Right ventricle myocardium inferior (tissue), 1 donor: ENCODE results near the gene EBF4. TPM values are rescaled to one million over a fixed set of nuclear protein-coding genes. Genes with fewer than 3 reads are reported as not detected.
A peak's percentile ranks its signal among the peaks of the same experiment; 100 is the strongest.
"Not testable (repeated sequence)": the region's sequence is repeated elsewhere in the genome, so short reads cannot be mapped to it uniquely, and the experiment has no call there.

Source experiments
- ATAC-seq: fragments of 200-7000 bp; cut with Tn5 transposase; one replicate; pipeline ENCODE4 v1.9.1; 2020; ENCODE audit warnings: mild to moderate bottlenecking, moderate library complexity
- DNase-seq: peaks from one replicate; pipeline ENCODE4 v3.0.0; 2021; ENCODE audit errors: missing footprints
- intact Hi-C: fragments of 100-400 bp; cut with DNase I; formaldehyde crosslinking; loops from one replicate; pipeline ENCODE4 v1.11.0; 2022
- total RNA-seq: library from RNA; stranded (reverse); fragmentation: NEBNext Ultra II Directional; extraction: Animal tissue kit (Norgen Biotek cat#: 25700); gene quantifications from one replicate; pipeline ENCODE4 v1.2.1, GENCODE V29; 2021
- donor health status: DM: no; HTN: yes; CAD: no; lungs with severe emphysema.

EBF4 gene
- total RNA-seq, 1 donor from 2014 or later: 4.7 TPM

- intact Hi-C loops: loop anchor here (1.0 kb wide), 1 partner anchor 12 kb away; the partner anchor contains the start of gene NOP56
- DNase-seq: peak; percentile 96
- peak; percentile 97 for ATAC-seq
Measured at GRCh38 chr20:2663887-2664719, 28.5 kb upstream of the EBF4 start, which contains the start of gene IDH3B. IDH3B (minus strand) TSS chr20:2664216; CDS start chr20:2664188, 28 bp downstream.

GRCh38 chr20:2671977-2672376 is 20.6 kb upstream of the EBF4 start:
- no peak for DNase-seq
- intact Hi-C loops: no loop called here
- ATAC-seq: no peak

- no peak for DNase-seq
- ATAC-seq: no peak
- intact Hi-C loops: no loop called here
Measured at GRCh38 chr20:2672446-2672845, 20.1 kb upstream of the EBF4 start.

GRCh38 chr20:2673453-2673852 is 19.1 kb upstream of the EBF4 start:
- intact Hi-C loops: no loop called here
- no peak for ATAC-seq
- no peak for DNase-seq

DNA sequence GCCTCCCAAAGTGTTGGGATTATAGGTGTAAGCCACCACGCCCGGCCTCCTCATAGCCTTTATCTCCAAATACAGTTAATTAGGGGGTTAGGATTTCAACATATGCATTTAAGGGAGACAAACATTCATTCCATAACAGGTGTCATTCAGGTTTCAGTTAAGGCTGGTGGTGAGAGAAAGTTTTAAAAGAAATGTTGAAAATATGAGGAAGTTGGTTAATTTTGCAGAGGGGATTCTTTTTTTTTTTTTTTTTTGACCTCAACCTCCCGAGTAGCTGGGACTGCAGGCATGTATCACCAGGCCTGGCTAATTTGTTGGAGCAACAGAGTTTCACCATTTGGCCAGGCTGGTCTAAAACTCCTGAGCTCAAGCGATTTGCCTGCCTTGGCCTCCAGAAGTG is 12.5 kb upstream of the EBF4 start:
- no peak for ATAC-seq
- no peak for DNase-seq
- intact Hi-C loops: no loop called here

DNA sequence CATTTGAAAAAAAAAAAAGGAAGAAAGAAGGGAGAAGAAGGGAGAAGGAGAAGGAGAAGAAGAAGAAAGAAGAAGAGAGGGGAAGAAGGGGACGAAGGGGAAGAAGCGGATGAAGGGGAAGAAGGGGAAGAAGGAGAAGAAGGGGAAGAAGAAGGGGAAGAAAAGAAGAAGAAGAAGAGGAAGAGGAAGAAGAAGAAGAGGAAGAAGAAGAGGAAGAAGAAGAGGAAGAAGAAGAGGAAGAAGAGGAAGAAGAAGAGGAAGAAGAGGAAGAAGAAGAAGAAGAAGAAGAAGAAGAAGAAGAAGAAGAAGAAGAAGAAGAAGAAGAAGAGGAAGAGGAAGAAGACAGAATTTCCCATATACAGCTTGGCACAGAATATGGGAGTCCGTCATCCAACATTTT is 10.5 kb upstream of the EBF4 start:
- intact Hi-C loops, ATAC-seq, DNase-seq: not testable (repeated sequence)

- DNase-seq, intact Hi-C loops, ATAC-seq: not testable (repeated sequence)
Measured at GRCh38 chr20:2684817-2685216, 7.8 kb upstream of the EBF4 start.

DNA sequence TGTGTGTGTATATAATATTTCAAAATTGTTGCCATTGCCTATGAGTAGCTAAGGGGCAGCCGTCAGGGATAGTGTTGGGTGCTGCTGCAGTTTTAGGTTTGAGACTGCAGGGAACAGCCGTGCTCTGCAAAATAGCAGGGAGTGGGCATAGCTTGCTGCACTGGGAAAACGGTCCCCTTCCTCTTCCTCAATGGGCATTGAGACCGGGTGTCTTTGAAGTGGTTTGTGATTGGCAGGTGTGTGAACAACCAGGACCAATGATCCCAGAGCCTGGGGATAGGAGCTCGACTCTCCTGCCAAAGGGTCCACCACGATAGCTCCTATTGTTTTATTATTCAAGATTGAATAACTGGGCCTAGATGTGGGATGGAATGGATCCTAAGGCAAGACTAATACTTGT is 5.1 kb upstream of the EBF4 start:
- ATAC-seq: no peak
- DNase-seq: no peak
- intact Hi-C loops: no loop called here

- intact Hi-C loops: no loop called here
- ATAC-seq: no peak
Measured at GRCh38 chr20:2688041-2688591, 4.5 kb upstream of the EBF4 start.

GRCh38 chr20:2690213-2690612 is 2.4 kb upstream of the EBF4 start:
- intact Hi-C loops: loop anchor here (5.0 kb wide), 1 partner anchor 52 kb away; no protein-coding TSS in a partner anchor
- DNase-seq (no peak), ATAC-seq (no peak)

More at GRCh38 chr20:2688041-2688591, 4.5 kb upstream of the EBF4 start:
- no peak for DNase-seq

DNA sequence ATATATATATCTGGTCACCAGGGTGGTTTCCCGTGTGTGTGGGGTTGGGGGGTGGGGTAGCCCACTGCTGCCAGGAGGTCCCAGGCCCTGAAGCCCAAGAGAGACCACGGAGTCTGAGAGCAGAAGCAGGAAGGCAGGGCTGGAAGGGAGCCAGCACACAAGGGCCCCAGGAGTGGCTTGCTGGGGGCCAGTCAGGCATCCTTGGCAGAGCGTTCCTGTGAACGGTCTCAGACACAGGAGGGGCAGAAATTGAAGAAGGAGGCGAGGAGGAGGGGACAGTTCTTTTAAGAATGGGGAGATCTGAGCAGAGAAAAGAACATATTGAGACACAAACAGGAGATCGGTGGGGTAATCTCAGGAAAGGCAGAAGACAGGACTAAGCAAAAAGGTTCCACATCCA is 1.9 kb upstream of the EBF4 start:
- ATAC-seq (no peak), DNase-seq (no peak)
- intact Hi-C loops: loop anchor here (5.0 kb wide), 1 partner anchor 52 kb away; no protein-coding TSS in a partner anchor

DNA sequence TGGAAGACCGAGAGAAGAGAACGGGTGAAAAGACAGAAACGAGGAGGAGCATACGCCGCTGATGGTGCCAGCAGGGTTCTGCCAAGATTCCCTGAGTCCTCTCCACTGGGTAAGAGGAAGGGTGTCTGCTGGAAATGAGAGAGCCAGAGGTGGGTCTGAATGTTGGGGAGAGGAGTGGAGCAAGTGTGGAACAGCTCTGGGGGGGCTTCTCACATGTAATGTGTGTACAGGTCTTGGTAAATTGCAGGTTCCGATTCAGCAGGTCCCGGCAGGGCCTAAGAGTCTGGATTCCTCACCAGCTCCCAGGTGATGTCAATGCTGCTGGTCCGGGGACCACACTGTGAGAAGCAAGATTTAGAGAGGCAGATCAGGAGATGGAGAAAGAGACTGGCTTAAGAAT is 1.5 kb upstream of the EBF4 start:
- intact Hi-C loops: loop anchor here (5.0 kb wide), 1 partner anchor 51 kb away; no protein-coding TSS in a partner anchor
- no peak for ATAC-seq
- no peak for DNase-seq

GRCh38 chr20:2691663-2692035 is 931 bp upstream of the EBF4 start:
- intact Hi-C loops: loop anchor here (5.0 kb wide), 1 partner anchor 51 kb away; no protein-coding TSS in a partner anchor
- no peak for ATAC-seq
- no peak for DNase-seq

GRCh38 chr20:2692886-2693285 is 306 bp downstream of the EBF4 start:
- ATAC-seq: no peak
- intact Hi-C loops: loop anchor here (5.0 kb wide), 1 partner anchor 49 kb away; no protein-coding TSS in a partner anchor
- no peak for DNase-seq

GRCh38 chr20:2693286-2694007 is 867 bp downstream of the EBF4 start:
- peak; percentile 59 for ATAC-seq
- intact Hi-C loops: loop anchor here (5.0 kb wide), 1 partner anchor 49 kb away; no protein-coding TSS in a partner anchor
- no peak for DNase-seq

DNA sequence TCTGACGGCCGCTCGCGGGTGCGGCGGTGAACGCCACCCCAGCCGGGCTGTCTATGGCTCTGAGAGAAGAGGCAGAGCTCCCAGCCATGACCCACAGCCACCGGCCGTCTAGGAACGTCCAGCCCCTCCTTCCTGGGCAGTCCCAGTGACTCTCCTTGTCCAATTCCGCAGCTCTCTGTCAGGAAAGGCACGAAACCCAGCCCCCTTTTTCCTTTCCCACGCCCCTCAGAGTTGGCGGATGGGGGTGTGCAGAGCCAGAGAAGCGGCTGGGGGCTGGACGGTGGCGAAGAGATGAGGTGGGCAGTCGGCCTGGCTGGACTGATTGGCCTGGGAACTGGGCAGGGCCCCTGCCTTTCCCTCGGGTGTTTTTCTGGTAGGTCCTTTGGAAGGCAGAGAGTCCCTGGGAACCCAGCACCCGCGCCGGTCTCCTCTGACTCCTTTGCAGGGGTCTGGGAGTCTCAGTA is 1.5 kb downstream of the EBF4 start:
- no peak for DNase-seq
- intact Hi-C loops: loop anchor here (5.0 kb wide), 1 partner anchor 48 kb away; no protein-coding TSS in a partner anchor

DNA sequence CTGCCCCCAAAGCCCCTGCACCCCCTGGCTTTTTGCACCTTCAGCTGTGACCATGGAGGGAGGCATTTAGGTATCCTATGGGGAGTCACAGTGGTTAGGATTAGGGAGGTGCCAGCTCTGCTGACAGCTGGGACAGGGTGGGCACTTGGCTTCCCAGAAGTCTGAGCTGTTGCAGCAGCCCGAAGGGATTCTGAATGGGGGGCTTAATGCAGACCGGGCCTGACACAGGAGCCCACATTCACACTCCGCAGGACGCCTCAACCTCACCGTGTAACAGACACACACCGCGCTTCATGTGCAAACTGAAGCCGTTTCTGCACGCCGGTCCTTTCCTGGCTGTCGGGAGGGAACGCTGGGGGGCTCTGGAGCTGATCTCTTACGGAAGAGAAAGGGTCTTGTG is 1.9 kb downstream of the EBF4 start:
- ATAC-seq (no peak), DNase-seq (no peak)
- intact Hi-C loops: loop anchor here (5.0 kb wide), 1 partner anchor 48 kb away; no protein-coding TSS in a partner anchor

More for the DNA sequence above, 1.5 kb downstream of the EBF4 start:
- no peak for ATAC-seq

DNA sequence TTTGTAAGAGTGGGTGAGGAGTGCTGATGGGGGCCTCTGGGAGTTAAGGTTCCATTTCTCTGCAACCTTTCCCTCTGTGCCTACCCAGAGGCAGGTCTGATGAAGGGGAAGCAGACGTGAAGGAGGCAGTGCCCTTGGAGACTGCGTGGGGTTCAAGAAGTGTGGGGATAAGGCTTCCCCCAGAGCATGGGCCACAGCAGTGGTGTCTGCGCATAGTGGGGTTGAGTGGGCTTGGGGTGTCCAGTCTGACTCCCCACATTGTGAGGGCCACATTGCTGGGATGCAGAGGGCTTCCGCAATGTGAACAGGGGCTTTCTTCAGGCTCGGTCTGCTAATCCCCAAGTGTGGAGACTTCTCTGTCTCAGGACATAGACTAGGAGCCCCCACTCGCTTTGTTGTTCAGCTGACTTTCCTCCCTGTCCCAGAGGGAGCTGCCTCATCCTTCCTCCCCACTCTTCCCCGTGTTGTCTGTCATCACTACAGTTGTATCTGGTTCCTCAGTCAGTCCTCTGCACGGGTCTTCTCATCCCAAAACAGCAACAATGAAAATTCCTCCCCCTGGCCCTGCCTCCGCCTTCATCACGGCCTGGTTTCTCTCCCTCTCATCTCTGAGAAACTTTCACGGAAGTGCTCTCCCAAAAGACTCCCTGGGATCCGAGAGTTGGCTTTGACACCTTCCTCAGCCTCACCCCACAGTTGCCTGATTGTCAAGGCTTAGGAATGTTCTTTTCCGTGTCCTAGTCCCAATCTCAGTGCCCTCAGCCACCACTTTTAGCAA is 2.8 kb downstream of the EBF4 start:
- intact Hi-C loops: no loop called here
- ATAC-seq: no peak
- DNase-seq: no peak
